ENCODE data around the gene RILPL2. TPM values are rescaled to one million over a fixed set of nuclear protein-coding genes. Genes with fewer than 3 reads are reported as not detected.
A peak's percentile ranks its signal among the peaks of the same experiment; 100 is the strongest.

Gene RILPL2
- total and polyA plus RNA-seq, 9 of the 15 experiments (the other 6 are each of a cell fraction or from before 2014, with no cell fraction given), result 0.61 to 5.8 (median 4.3) TPM

DNA sequence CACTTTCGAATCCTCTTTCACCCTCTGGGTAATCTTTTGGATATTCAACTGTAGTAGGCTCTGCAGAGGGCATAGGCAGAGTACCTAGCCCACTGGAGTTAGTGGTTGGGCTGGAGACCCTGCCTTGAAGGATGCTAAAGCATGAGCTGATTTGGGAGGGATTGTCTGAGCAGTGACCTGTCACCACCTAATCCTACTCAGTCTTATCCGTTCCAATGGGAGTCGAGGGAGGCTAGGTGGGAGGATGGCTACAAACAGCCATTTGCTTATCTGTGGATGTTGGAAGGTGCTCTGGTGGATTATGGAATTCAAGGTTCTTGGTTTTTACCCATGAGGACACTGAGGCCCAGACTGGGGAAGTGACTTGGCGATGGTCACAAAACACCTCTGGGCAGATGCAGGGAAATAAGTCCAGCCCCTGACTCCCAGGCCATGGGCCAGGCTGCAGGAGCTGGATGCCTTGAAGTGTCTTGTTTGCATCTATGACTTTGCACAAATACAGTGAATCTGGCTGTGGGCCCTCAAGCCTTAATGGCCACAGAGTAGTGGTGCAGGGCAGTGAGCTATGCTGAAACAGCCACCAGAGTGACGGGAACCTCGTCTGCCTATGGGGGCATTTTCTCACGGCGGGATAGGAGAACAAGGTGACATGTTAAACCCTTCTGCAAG is 48.8 kb downstream of the RILPL2 start (continued):
- TF ChIP-seq, protein P1, sequence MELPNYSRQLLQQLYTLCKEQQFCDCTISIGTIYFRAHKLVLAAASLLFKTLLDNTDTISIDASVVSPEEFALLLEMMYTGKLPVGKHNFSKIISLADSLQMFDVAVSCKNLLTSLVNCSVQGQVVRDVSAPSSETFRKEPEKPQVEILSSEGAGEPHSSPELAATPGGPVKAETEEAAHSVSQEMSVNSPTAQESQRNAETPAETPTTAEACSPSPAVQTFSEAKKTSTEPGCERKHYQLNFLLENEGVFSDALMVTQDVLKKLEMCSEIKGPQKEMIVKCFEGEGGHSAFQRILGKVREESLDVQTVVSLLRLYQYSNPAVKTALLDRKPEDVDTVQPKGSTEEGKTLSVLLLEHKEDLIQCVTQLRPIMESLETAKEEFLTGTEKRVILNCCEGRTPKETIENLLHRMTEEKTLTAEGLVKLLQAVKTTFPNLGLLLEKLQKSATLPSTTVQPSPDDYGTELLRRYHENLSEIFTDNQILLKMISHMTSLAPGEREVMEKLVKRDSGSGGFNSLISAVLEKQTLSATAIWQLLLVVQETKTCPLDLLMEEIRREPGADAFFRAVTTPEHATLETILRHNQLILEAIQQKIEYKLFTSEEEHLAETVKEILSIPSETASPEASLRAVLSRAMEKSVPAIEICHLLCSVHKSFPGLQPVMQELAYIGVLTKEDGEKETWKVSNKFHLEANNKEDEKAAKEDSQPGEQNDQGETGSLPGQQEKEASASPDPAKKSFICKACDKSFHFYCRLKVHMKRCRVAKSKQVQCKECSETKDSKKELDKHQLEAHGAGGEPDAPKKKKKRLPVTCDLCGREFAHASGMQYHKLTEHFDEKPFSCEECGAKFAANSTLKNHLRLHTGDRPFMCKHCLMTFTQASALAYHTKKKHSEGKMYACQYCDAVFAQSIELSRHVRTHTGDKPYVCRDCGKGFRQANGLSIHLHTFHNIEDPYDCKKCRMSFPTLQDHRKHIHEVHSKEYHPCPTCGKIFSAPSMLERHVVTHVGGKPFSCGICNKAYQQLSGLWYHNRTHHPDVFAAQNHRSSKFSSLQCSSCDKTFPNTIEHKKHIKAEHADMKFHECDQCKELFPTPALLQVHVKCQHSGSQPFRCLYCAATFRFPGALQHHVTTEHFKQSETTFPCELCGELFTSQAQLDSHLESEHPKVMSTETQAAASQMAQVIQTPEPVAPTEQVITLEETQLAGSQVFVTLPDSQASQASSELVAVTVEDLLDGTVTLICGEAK (IDR thresholded peaks at IDR 0.05), result 0 out of 2 replicates have a peak, but pooled peaks have one; percentile 17
- TF ChIP-seq, protein P1 (CRISPR knock-in tag; IDR thresholded peaks at IDR 0.05), result no peak
- TF ChIP-seq ZBTB1 (CRISPR knock-in tag; IDR thresholded peaks at IDR 0.05; ENCODE audit: borderline replicate concordance, low read depth) (no peak), ZNF282 (CRISPR knock-in tag; IDR thresholded peaks at IDR 0.05) (no peak), RB1 (IDR thresholded peaks at IDR 0.05; ENCODE audit: low read depth) (0 out of 2 replicates have a peak, but pooled peaks have one; percentile 13), CBFA2T3 (IDR thresholded peaks at IDR 0.05) (peak; percentile 94), BMI1 (IDR thresholded peaks at IDR 0.05; ENCODE audit: low read length) (no peak), BRF1 (IDR thresholded peaks at IDR 0.05; ENCODE audit: borderline replicate concordance, extremely low read depth, insufficient read length) (no peak), MYNN (IDR thresholded peaks at IDR 0.05) (no peak), MYNN (CRISPR knock-in tag; IDR thresholded peaks at IDR 0.05) (no peak), SP2 (IDR thresholded peaks at IDR 0.05; ENCODE audit: extremely low read depth, low read depth, low read length, poor library complexity, severe bottlenecking) (no peak), ZC3H11A (IDR thresholded peaks at IDR 0.05; ENCODE audit: low read depth, low read length) (no peak), POLR3A (IDR thresholded peaks at IDR 0.05; ENCODE audit: borderline replicate concordance, extremely low read depth, insufficient read depth, insufficient read length) (no peak), STAT5B (CRISPR knock-in tag; IDR thresholded peaks at IDR 0.05) (no peak), ELF2 (CRISPR knock-in tag; IDR thresholded peaks at IDR 0.05) (0 out of 2 replicates have a peak, but pooled peaks have one; percentile 8), EGR1 (conservative IDR thresholded peaks at IDR 0.05) (peak; percentile 53)
- TF ChIP-seq, protein P2, sequence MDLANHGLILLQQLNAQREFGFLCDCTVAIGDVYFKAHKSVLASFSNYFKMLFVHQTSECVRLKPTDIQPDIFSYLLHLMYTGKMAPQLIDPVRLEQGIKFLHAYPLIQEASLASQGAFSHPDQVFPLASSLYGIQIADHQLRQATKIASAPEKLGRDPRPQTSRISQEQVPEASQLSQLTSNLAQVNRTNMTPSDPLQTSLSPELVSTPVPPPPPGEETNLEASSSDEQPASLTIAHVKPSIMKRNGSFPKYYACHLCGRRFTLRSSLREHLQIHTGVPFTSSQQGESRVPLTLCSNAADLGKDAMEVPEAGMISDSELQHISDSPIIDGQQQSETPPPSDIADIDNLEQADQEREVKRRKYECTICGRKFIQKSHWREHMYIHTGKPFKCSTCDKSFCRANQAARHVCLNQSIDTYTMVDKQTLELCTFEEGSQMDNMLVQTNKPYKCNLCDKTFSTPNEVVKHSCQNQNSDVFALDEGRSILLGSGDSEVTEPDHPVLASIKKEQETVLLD (IDR thresholded peaks at IDR 0.05), result peak; percentile 71; the same call in 1 of the 2 replicates

Measured in K562 (cell line).